SK-N-SH treated with all-trans-retinoic acid at 6 μM for 48 hours (cell line): Measurements from ENCODE around the gene C1orf159.

Experiments
- ATAC-seq: fragments of 200-7000 bp; cut with Tn5 transposase; 3 replicates; pipeline ENCODE4 v1.9.1; 2020; ENCODE audit warnings: mild to moderate bottlenecking, moderate library complexity
- BACH2 ChIP-seq: fragments of 250-450 bp; sonication (Bioruptor Pico); IDR thresholded peaks from 2 replicates; pipeline ENCODE4 v1.9.0; 2021; ENCODE audit warnings: mild to moderate bottlenecking, borderline replicate concordance
- ESRRG ChIP-seq: fragments of 250-450 bp; sonication (Bioruptor Pico); IDR thresholded peaks from 2 replicates; pipeline ENCODE4 v1.6.1; 2021; ENCODE audit warnings: mild to moderate bottlenecking
- GLIS3 ChIP-seq: fragments of 250-450 bp; sonication (Bioruptor Pico); IDR thresholded peaks from 2 replicates; pipeline ENCODE4 v1.5.0; 2020; ENCODE audit warnings: mild to moderate bottlenecking, moderate library complexity
- ISL1 ChIP-seq: fragments of 250-450 bp; sonication (Bioruptor Pico); IDR thresholded peaks from 2 replicates; pipeline ENCODE4 v2.1.2; 2022; ENCODE audit warnings: mild to moderate bottlenecking, moderate library complexity
- PPARA ChIP-seq: fragments of 250-450 bp; sonication (Bioruptor Pico); IDR thresholded peaks from 2 replicates; pipeline ENCODE4 v1.5.0; 2020; ENCODE audit warnings: mild to moderate bottlenecking, borderline replicate concordance
- RARB ChIP-seq: fragments of 250-450 bp; sonication (Bioruptor Pico); IDR thresholded peaks from 2 replicates; pipeline ENCODE4 v1.8.0; 2021; ENCODE audit warnings: mild to moderate bottlenecking, moderate library complexity
- SNAI2 ChIP-seq: fragments of 250-450 bp; sonication (Bioruptor Pico); IDR thresholded peaks from 2 replicates; pipeline ENCODE4 v1.5.0; 2020; ENCODE audit warnings: mild to moderate bottlenecking, moderate library complexity
- TCF4 ChIP-seq: fragments of 250-450 bp; sonication (Bioruptor Pico); IDR thresholded peaks from 2 replicates; pipeline ENCODE4 v1.8.0; 2021; ENCODE audit warnings: mild to moderate bottlenecking, moderate library complexity, borderline replicate concordance
- TOX ChIP-seq: fragments of 250-450 bp; sonication (Bioruptor Pico); IDR thresholded peaks from 2 replicates; pipeline ENCODE4 v1.8.0; 2021; ENCODE audit warnings: mild to moderate bottlenecking, moderate library complexity, borderline replicate concordance
- ZC3H10 ChIP-seq: fragments of 250-450 bp; sonication (Bioruptor Pico); IDR thresholded peaks from 2 replicates; pipeline ENCODE4 v1.5.1; 2021; ENCODE audit warnings: mild to moderate bottlenecking, moderate library complexity
- ZFP3 ChIP-seq: fragments of 250-450 bp; sonication (Bioruptor Pico); IDR thresholded peaks from 2 replicates; pipeline ENCODE4 v1.5.0; 2020; ENCODE audit warnings: mild to moderate bottlenecking, moderate library complexity
- ZFP30 ChIP-seq: fragments of 450-650 bp; formaldehyde crosslinking; IDR thresholded peaks from 2 replicates; pipeline ENCODE4 v1.5.0; 2022; ENCODE audit warnings: mild to moderate bottlenecking, moderate library complexity
- ZNF565 ChIP-seq: fragments of 450-650 bp; formaldehyde crosslinking; conservative IDR thresholded peaks from 2 replicates; pipeline ENCODE4 v1.5.0; 2020; ENCODE audit warnings: low read depth, mild to moderate bottlenecking, moderate library complexity
- ZNF70 ChIP-seq: fragments of 450-650 bp; formaldehyde crosslinking; IDR thresholded peaks from 2 replicates; pipeline ENCODE4 v1.5.0; 2020; ENCODE audit warnings: mild to moderate bottlenecking, moderate library complexity
- ZNF8 ChIP-seq: fragments of 450-650 bp; formaldehyde crosslinking; IDR thresholded peaks from 2 replicates; pipeline ENCODE4 v1.5.0; 2020; ENCODE audit warnings: mild to moderate bottlenecking, moderate library complexity
- TF ChIP-seq, protein P1 (sequence below): fragments of 250-450 bp; sonication (Bioruptor Pico); IDR thresholded peaks from 2 replicates; pipeline ENCODE4 v1.8.0; 2020; ENCODE audit warnings: mild to moderate bottlenecking, moderate library complexity, borderline replicate concordance
- TF ChIP-seq, protein P2 (sequence below): fragments of 250-450 bp; sonication (Bioruptor Pico); IDR thresholded peaks from 2 replicates; pipeline ENCODE4 v1.5.1; 2020; ENCODE audit warnings: low read depth, mild to moderate bottlenecking, moderate library complexity
- TF ChIP-seq, protein P3 (sequence below): fragments of 250-450 bp; sonication (Bioruptor Pico); IDR thresholded peaks from 2 replicates; pipeline ENCODE4 v1.5.0; 2020; ENCODE audit warnings: mild to moderate bottlenecking, moderate library complexity
- TF ChIP-seq, protein P4 (sequence below): fragments of 250-450 bp; sonication (Bioruptor Pico); IDR thresholded peaks from 2 replicates; pipeline ENCODE4 v1.5.1; 2021; ENCODE audit warnings: mild to moderate bottlenecking, moderate library complexity
- TF ChIP-seq, protein P5 (sequence below): fragments of 250-450 bp; sonication (Bioruptor Pico); IDR thresholded peaks from 2 replicates; pipeline ENCODE4 v1.8.0; 2021; ENCODE audit warnings: low read depth, mild to moderate bottlenecking, moderate library complexity, borderline replicate concordance

Gene C1orf159

DNA sequence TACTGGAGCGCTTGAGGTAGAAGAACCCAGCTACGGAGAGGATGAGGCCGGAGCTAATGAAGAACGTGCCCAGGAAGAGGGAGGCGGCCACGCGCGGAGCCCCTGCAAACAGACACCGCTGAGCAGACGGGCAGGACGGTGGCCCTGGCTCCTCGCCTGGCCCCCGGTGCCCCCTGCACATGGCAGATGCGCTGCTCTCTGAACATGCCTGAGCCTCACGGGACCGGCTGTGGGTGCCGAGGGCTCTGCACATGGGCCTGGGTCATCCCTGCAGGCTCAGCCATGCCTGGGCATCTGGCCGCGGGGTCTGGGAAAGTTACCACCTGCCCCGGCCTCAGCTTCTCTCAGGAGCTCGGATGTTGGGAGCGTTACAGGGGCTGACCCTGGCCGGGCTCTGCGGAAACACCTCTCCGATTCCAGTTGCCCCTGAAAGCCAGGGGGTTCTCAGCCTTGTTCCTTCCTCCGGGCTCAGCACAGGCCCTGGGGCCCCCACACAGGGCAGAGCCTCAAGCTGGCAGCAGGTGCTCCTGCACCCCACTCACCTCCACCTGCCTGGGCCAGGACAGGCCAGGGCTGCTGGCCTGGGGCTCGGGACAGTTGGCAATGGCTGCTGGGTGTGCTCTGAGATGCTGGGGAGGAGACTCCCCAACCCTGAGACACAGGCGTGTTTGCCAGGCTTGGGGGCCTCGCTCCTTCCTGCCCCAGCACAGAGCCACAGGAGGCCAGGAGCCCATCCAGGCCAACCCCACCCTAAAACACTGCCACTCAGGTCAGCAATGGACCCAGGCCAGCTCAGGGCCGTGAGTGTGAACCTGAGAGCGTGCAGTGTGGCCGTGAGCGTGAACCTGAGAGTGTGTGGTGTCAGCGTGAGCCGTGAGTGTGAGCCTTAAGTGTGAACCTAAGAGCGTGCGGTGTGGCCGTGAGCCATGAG is 29.7 kb downstream of the C1orf159 start:
- no peak for ATAC-seq
- TF ChIP-seq, protein P1, sequence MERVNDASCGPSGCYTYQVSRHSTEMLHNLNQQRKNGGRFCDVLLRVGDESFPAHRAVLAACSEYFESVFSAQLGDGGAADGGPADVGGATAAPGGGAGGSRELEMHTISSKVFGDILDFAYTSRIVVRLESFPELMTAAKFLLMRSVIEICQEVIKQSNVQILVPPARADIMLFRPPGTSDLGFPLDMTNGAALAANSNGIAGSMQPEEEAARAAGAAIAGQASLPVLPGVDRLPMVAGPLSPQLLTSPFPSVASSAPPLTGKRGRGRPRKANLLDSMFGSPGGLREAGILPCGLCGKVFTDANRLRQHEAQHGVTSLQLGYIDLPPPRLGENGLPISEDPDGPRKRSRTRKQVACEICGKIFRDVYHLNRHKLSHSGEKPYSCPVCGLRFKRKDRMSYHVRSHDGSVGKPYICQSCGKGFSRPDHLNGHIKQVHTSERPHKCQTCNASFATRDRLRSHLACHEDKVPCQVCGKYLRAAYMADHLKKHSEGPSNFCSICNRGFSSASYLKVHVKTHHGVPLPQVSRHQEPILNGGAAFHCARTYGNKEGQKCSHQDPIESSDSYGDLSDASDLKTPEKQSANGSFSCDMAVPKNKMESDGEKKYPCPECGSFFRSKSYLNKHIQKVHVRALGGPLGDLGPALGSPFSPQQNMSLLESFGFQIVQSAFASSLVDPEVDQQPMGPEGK (CRISPR knock-in tag): no peak
- TF ChIP-seq ZNF565 (CRISPR knock-in tag): no peak
- no peak for TF ChIP-seq RARB (CRISPR knock-in tag)
- no peak for TF ChIP-seq BACH2 (CRISPR knock-in tag)
- TF ChIP-seq, protein P2, sequence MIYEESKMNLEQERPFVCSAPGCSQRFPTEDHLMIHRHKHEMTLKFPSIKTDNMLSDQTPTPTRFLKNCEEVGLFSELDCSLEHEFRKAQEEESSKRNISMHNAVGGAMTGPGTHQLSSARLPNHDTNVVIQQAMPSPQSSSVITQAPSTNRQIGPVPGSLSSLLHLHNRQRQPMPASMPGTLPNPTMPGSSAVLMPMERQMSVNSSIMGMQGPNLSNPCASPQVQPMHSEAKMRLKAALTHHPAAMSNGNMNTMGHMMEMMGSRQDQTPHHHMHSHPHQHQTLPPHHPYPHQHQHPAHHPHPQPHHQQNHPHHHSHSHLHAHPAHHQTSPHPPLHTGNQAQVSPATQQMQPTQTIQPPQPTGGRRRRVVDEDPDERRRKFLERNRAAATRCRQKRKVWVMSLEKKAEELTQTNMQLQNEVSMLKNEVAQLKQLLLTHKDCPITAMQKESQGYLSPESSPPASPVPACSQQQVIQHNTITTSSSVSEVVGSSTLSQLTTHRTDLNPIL: no peak
- TF ChIP-seq ESRRG (CRISPR knock-in tag): no peak
- no peak for TF ChIP-seq TCF4 (CRISPR knock-in tag)
- no peak for TF ChIP-seq SNAI2 (CRISPR knock-in tag)
- TF ChIP-seq, protein P3, sequence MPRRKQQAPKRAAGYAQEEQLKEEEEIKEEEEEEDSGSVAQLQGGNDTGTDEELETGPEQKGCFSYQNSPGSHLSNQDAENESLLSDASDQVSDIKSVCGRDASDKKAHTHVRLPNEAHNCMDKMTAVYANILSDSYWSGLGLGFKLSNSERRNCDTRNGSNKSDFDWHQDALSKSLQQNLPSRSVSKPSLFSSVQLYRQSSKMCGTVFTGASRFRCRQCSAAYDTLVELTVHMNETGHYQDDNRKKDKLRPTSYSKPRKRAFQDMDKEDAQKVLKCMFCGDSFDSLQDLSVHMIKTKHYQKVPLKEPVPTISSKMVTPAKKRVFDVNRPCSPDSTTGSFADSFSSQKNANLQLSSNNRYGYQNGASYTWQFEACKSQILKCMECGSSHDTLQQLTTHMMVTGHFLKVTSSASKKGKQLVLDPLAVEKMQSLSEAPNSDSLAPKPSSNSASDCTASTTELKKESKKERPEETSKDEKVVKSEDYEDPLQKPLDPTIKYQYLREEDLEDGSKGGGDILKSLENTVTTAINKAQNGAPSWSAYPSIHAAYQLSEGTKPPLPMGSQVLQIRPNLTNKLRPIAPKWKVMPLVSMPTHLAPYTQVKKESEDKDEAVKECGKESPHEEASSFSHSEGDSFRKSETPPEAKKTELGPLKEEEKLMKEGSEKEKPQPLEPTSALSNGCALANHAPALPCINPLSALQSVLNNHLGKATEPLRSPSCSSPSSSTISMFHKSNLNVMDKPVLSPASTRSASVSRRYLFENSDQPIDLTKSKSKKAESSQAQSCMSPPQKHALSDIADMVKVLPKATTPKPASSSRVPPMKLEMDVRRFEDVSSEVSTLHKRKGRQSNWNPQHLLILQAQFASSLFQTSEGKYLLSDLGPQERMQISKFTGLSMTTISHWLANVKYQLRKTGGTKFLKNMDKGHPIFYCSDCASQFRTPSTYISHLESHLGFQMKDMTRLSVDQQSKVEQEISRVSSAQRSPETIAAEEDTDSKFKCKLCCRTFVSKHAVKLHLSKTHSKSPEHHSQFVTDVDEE (CRISPR knock-in tag): no peak
- TF ChIP-seq ZNF70 (CRISPR knock-in tag): no peak
- no peak for TF ChIP-seq GLIS3
- TF ChIP-seq PPARA: no peak
- no peak for TF ChIP-seq ZC3H10 (CRISPR knock-in tag)
- TF ChIP-seq, protein P4, sequence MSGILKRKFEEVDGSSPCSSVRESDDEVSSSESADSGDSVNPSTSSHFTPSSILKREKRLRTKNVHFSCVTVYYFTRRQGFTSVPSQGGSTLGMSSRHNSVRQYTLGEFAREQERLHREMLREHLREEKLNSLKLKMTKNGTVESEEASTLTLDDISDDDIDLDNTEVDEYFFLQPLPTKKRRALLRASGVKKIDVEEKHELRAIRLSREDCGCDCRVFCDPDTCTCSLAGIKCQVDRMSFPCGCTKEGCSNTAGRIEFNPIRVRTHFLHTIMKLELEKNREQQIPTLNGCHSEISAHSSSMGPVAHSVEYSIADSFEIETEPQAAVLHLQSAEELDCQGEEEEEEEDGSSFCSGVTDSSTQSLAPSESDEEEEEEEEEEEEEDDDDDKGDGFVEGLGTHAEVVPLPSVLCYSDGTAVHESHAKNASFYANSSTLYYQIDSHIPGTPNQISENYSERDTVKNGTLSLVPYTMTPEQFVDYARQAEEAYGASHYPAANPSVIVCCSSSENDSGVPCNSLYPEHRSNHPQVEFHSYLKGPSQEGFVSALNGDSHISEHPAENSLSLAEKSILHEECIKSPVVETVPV (CRISPR knock-in tag): no peak
- TF ChIP-seq, all 23 proteins: peak for 0

DNA sequence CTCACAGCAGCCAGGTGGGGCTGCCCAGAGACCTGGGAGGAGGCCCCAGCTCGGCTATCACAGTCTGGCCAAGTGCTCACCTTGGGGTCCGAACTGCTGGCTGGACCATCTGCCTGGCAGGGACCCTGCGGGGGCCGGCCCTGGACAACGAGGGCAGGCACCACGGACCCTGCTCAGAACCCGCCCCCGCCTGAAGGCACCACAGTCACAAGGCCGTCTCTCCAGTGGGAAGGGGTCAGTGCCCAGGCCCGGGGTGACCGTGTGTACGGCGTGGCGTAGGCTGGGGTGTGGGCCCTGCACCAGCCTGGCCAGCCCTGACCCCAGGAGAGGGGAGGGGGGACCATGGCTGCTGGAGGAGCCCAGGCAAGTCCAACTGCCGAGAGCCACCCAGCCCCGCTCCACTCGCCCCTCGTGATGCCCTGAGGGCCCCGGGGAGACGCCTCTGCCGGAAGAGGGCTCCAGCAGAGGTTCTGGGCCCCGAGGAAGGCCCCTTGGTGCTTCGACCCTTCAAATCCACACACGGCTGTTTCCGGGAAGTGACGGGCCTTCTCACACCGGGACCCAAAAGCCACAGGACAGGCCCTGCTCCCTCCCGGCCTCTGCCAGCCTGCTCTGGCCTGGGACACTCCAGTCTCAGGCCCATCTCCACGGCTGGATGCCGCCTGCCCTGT is 30.6 kb downstream of the C1orf159 start:
- no peak for ATAC-seq
- TF ChIP-seq PPARA (no peak), ZFP30 (CRISPR knock-in tag) (no peak), RARB (CRISPR knock-in tag) (no peak), ZNF565 (CRISPR knock-in tag) (no peak), ZNF8 (CRISPR knock-in tag) (no peak), ISL1 (no peak), TCF4 (CRISPR knock-in tag) (no peak), ZFP3 (no peak), ZC3H10 (CRISPR knock-in tag) (no peak), TOX (no peak), BACH2 (CRISPR knock-in tag) (no peak), ESRRG (CRISPR knock-in tag) (no peak)
- TF ChIP-seq, protein P2: no peak
- TF ChIP-seq, protein P3 (CRISPR knock-in tag): no peak
- TF ChIP-seq, protein P1 (CRISPR knock-in tag): no peak
- TF ChIP-seq, protein P5, sequence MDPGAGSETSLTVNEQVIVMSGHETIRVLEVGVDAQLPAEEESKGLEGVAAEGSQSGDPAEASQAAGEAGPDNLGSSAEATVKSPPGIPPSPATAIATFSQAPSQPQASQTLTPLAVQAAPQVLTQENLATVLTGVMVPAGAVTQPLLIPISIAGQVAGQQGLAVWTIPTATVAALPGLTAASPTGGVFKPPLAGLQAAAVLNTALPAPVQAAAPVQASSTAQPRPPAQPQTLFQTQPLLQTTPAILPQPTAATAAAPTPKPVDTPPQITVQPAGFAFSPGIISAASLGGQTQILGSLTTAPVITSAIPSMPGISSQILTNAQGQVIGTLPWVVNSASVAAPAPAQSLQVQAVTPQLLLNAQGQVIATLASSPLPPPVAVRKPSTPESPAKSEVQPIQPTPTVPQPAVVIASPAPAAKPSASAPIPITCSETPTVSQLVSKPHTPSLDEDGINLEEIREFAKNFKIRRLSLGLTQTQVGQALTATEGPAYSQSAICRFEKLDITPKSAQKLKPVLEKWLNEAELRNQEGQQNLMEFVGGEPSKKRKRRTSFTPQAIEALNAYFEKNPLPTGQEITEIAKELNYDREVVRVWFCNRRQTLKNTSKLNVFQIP (CRISPR knock-in tag): no peak
